Mucosa of rectum (tissue), 2 donors: Measurements from ENCODE around the gene KLK8.

Source experiments
- H3K27ac ChIP-seq, 2 donors: one replicate each; pipeline ENCODE4 v1.7.0; 2013; ENCODE audit warnings: inconsistent platforms in 2 of 2, low read depth in 2 of 2, low read length in 2 of 2
- H3K27me3 ChIP-seq, 2 donors: one replicate each; pipeline ENCODE4 v1.7.0; 2013; ENCODE audit warnings: low read length in 2 of 2; ENCODE audit not compliant: control insufficient read depth in 2 of 2, insufficient read depth in 2 of 2
- H3K36me3 ChIP-seq, 2 donors: one replicate each; pipeline ENCODE4 v1.7.0; 2013; ENCODE audit warnings: low read length in 2 of 2; ENCODE audit not compliant: control insufficient read depth in 2 of 2, insufficient read depth in 2 of 2
- H3K4me1 ChIP-seq, 2 donors: one replicate each; pipeline ENCODE4 v1.7.0; 2013; ENCODE audit warnings: low read length in 2 of 2, mild to moderate bottlenecking in 1 of 2; ENCODE audit not compliant: control insufficient read depth in 2 of 2, insufficient read depth in 2 of 2
- H3K4me3 ChIP-seq, 2 donors: one replicate each; pipeline ENCODE4 v1.7.0; 2013; ENCODE audit warnings: low read length in 2 of 2
- H3K9ac ChIP-seq, 2 donors: one replicate each; pipeline ENCODE4 v1.7.0; 2013; ENCODE audit warnings: low read length in 2 of 2, low read depth in 1 of 2, mild to moderate bottlenecking in 1 of 2
- H3K9me3 ChIP-seq, 2 donors: one replicate each; pipeline ENCODE4 v1.7.0; 2013; ENCODE audit warnings: low read length in 2 of 2; ENCODE audit not compliant: control insufficient read depth in 2 of 2
- donor health status: healthy.
- donor health status: Normal muscosa, but diverticular disease.

KLK8 gene, protein sequence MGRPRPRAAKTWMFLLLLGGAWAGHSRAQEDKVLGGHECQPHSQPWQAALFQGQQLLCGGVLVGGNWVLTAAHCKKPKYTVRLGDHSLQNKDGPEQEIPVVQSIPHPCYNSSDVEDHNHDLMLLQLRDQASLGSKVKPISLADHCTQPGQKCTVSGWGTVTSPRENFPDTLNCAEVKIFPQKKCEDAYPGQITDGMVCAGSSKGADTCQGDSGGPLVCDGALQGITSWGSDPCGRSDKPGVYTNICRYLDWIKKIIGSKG

DNA sequence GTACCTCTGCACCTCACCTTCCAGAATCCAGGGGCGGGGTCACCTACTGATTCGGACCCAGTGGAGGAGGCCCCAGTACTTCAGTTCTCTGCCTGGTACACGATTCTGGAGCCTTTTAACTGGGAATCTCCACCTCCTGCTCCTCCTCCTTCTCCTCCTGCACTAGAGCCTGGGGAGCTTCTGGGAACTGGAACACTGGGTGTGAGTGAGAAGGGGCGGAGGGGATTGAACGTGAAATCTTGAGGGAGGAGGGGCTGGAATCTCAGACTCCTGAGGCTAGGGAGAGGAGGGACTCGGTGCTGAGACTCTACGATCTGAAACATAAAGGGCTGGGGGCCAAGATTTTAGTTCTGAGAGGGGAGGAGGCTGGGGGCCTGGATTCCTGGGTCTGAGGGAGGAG lies at the start of gene KLK8:
Gene KLK8 (minus strand): TSS at position 90 of the 400 bp plus-strand sequence. CDS start 437 bp downstream, outside the sequence.
- Histone ChIP-seq H3K9ac (no peak within 1 kb of the TSS), H3K36me3 (no peaks in the 10 kb centered on the region), H3K4me3 (no peak within 1 kb of the TSS), H3K9me3 (no peaks in the 10 kb centered on the region), H3K27me3 (peaks cover 3 to 7% of the 10 kb centered on the region in 2 donors), H3K27ac (no peak within 1 kb of the TSS), H3K4me1 (no peaks in the 10 kb centered on the region)

DNA sequence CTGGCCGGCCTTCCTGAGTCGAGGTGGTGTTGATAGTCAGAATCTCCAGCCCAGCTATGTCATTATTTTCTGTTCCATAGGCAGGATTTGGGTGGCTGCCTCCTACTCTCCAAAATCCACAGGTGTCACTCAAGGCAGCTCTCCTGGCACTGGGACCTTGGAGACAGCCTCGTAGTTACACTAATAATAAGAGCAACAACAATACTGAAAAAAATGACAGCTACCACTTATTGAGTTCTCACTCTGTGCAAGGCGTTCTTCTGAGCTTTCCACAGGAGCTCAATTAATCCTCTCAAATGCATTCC lies 45.6 kb upstream of the KLK8 start:
- H3K36me3 ChIP-seq = no peaks in the 10 kb centered on the region
- no peaks in the 10 kb centered on the region for H3K27me3 ChIP-seq
- no peak overlapping the region for H3K27ac ChIP-seq

GRCh38 chr19:51044327-51044726 lies 42.9 kb upstream of the KLK8 start:
- Histone ChIP-seq H3K27ac (no peak overlapping the region), H3K27me3 (no peaks in the 10 kb centered on the region), H3K4me3 (no peak overlapping the region)

More for the DNA sequence above, 45.6 kb upstream of the KLK8 start:
- Histone ChIP-seq H3K9me3 (no peaks in the 10 kb centered on the region), H3K9ac (no peak overlapping the region), H3K4me1 (no peaks in the 10 kb centered on the region), H3K4me3 (no peak overlapping the region)

GRCh38 chr19:51043497-51043896 lies 42.1 kb upstream of the KLK8 start:
- no peaks in the 10 kb centered on the region for H3K36me3 ChIP-seq
- H3K4me1 ChIP-seq = no peaks in the 10 kb centered on the region
- H3K9ac ChIP-seq = no peak overlapping the region
- H3K27me3 ChIP-seq = no peaks in the 10 kb centered on the region
- no peak overlapping the region for H3K27ac ChIP-seq
- no peaks in the 10 kb centered on the region for H3K9me3 ChIP-seq
- H3K4me3 ChIP-seq = no peak overlapping the region

More at GRCh38 chr19:51044327-51044726, 42.9 kb upstream of the KLK8 start:
- Histone ChIP-seq H3K36me3 (no peaks in the 10 kb centered on the region), H3K9me3 (no peaks in the 10 kb centered on the region), H3K9ac (no peak overlapping the region), H3K4me1 (no peaks in the 10 kb centered on the region)

DNA sequence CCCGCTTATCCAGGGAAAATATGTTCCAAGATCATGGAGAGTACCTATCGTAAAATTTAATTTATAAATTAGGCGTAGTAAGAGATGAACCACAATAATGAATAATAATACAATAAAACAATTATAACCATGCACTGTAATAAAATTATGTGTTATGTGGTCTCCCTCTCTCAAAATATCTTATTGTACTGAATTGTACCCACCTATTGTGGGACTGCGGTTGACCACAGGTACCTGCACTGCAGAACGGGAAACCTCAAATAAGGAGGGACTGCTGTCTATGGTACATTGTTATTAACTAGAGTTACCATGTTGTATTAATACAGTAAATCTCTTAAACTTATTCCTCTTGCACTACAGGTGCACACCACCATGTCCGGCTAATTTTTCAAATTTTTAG lies 38.7 kb upstream of the KLK8 start:
- Histone ChIP-seq H3K9ac (no peak overlapping the region), H3K4me3 (no peak overlapping the region), H3K9me3 (no peaks in the 10 kb centered on the region), H3K4me1 (no peaks in the 10 kb centered on the region), H3K36me3 (no peaks in the 10 kb centered on the region), H3K27me3 (no peaks in the 10 kb centered on the region), H3K27ac (no peak overlapping the region)

DNA sequence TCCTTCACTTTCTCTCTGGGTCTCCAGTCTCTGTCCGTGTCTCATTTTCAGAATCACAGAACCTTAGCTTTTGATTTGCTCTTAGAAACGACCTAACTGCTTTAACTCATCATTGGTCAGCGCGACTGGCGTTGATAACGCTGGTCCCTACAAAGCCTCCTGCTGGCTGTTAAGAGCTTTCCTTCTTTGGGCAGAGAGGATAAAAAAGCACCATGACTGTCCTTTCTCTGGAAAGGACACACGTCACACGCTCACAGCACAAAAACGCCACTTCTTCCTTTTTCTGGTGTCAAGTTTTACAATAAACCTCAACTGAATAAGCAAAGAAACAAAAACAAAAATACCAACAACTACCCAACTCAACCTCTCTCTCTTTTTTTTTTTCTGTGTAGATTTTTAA lies 35.1 kb upstream of the KLK8 start:
- H3K36me3 ChIP-seq = no peaks in the 10 kb centered on the region
- peaks cover 2 to 6% of the 10 kb centered on the region in 2 donors for H3K27me3 ChIP-seq
- H3K4me1 ChIP-seq = no peaks in the 10 kb centered on the region
- H3K27ac ChIP-seq = no peak overlapping the region
- no peak overlapping the region for H3K4me3 ChIP-seq
- H3K9me3 ChIP-seq = no peaks in the 10 kb centered on the region
- no peak overlapping the region for H3K9ac ChIP-seq

DNA sequence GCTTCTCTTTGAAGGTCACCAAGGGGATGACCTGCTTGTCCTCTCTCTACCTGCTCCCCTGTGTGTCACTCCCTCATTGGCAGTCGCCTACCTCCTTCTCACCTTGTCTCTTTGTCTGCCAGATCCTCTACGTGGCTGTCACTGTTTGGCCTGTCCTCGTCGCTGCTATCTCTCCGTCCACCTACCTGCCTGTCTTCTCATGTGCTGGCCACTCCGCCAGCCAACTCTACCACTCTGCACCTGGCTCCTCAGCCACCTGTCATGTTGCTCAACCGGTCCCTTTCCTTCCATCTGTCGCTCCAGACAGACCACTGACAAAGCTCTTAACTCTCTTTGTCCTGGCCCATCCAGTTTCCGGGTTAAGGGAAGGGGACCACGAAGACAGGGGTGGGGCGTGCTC lies 33.3 kb upstream of the KLK8 start, which contains the start of gene KLK12:
Gene KLK12 (minus strand): TSS at position 299 of the 400 bp plus-strand sequence. CDS start 381 bp downstream, outside the sequence.
- Histone ChIP-seq H3K27me3 (peaks cover 2 to 6% of the 10 kb centered on the region in 2 donors), H3K9me3 (no peaks in the 10 kb centered on the region), H3K4me1 (no peaks in the 10 kb centered on the region), H3K27ac (no peak within 1 kb of the TSS), H3K36me3 (no peaks in the 10 kb centered on the region), H3K9ac (no peak within 1 kb of the TSS), H3K4me3 (no peak within 1 kb of the TSS)

- no peaks in the 10 kb centered on the region for H3K36me3 ChIP-seq
- H3K4me3 ChIP-seq = no peak overlapping the region
- no peaks in the 10 kb centered on the region for H3K4me1 ChIP-seq
- H3K9ac ChIP-seq = no peak overlapping the region
- H3K9me3 ChIP-seq = no peaks in the 10 kb centered on the region
- H3K27ac ChIP-seq = no peak overlapping the region
- H3K27me3 ChIP-seq = peaks cover 2 to 9% of the 10 kb centered on the region in 2 donors
Measured at GRCh38 chr19:51031880-51032225, 30.4 kb upstream of the KLK8 start.

DNA sequence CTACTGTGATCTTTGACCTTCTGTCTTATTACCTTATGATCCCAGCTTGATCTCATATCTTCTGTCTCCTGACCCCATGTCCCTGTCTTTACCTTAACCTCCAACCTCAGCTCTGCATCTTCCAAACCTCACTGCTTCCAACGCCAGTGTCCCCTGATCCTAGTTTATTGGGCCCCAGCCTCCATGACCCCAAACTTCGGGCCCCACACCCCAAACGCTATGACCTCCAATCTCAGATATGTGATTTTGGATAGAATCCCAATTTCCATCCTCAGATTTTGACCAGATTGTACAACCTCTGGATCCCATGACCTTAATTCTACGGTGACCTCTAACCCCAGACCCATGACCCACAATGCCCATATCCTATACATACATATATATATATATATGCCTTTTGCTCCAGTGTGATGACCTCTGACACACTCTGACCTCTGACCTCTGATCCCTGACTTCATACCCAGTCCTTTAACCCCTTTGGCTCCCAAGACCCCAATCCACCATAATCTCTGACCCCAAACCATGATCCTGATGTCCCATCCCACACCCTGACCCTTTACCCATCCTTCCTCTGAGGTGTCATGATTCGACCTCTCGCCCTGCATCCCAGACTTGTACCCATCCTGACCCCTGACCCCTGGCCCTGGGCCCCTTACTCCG lies 29.9 kb upstream of the KLK8 start:
- Histone ChIP-seq H3K9me3 (no peaks in the 10 kb centered on the region), H3K36me3 (no peaks in the 10 kb centered on the region), H3K9ac (no peak overlapping the region), H3K4me1 (no peaks in the 10 kb centered on the region), H3K27me3 (peaks cover 2 to 13% of the 10 kb centered on the region in 2 donors), H3K4me3 (no peak overlapping the region), H3K27ac (no peak overlapping the region)

GRCh38 chr19:51030631-51031030 lies 29.2 kb upstream of the KLK8 start:
- Histone ChIP-seq H3K27ac (no peak overlapping the region), H3K9ac (no peak overlapping the region), H3K9me3 (no peaks in the 10 kb centered on the region), H3K27me3 (peaks cover 2 to 15% of the 10 kb centered on the region in 2 donors), H3K36me3 (no peaks in the 10 kb centered on the region), H3K4me3 (no peak overlapping the region), H3K4me1 (no peaks in the 10 kb centered on the region)
